H9 (cell line): ENCODE data around the gene DBR1. TPM values are rescaled to one million over a fixed set of nuclear protein-coding genes. Genes with fewer than 3 reads are reported as not detected.
"Not testable (repeated sequence)": the region's sequence is repeated elsewhere in the genome, so short reads cannot be mapped to it uniquely, and the experiment has no call there.

Source experiments
- DNase-seq: peaks from one replicate; pipeline ENCODE4 v3.0.0-alpha.2; 2017
- H2AFZ ChIP-seq: one replicate; pipeline ENCODE4 v1.6.1; 2013; ENCODE audit warnings: mild to moderate bottlenecking, low read length, control low read depth, moderate library complexity
- H2AK5ac ChIP-seq: 2 replicates; pipeline ENCODE4 v1.6.1; 2013; ENCODE audit warnings: low read length, control low read depth, mixed read lengths; ENCODE audit not compliant: insufficient read length
- H2BK120ac ChIP-seq: one replicate; pipeline ENCODE4 v1.6.1; 2013; ENCODE audit warnings: low read depth, mild to moderate bottlenecking, low read length, control low read depth, inconsistent platforms; ENCODE audit not compliant: poor library complexity, severe bottlenecking
- H2BK12ac ChIP-seq: 2 replicates; pipeline ENCODE4 v1.6.1; 2013; ENCODE audit warnings: low read length, control low read depth, mixed read lengths, low read depth; ENCODE audit not compliant: insufficient read length
- H2BK15ac ChIP-seq: 2 replicates; pipeline ENCODE4 v1.6.1; 2013; ENCODE audit warnings: low read depth, low read length, control low read depth
- H2BK20ac ChIP-seq: one replicate; pipeline ENCODE4 v1.6.1; 2013; ENCODE audit warnings: low read depth, mild to moderate bottlenecking, low read length, control low read depth, inconsistent platforms; ENCODE audit not compliant: poor library complexity, severe bottlenecking
- H2BK5ac ChIP-seq: 2 replicates; pipeline ENCODE4 v1.6.1; 2013; ENCODE audit warnings: low read length, control low read depth, mixed read lengths; ENCODE audit not compliant: insufficient read length
- H3K14ac ChIP-seq: 2 replicates; pipeline ENCODE4 v1.6.1; 2013; ENCODE audit warnings: low read length, control low read depth; ENCODE audit not compliant: insufficient read depth
- H3K18ac ChIP-seq: 2 replicates; pipeline ENCODE4 v1.6.1; 2013; ENCODE audit warnings: low read depth, mild to moderate bottlenecking, mixed read lengths, low read length, control low read depth; ENCODE audit not compliant: insufficient read length
- H3K23ac ChIP-seq: 2 replicates; pipeline ENCODE4 v1.6.1; 2013; ENCODE audit warnings: low read length, control low read depth, mixed read lengths, low read depth; ENCODE audit not compliant: insufficient read length
- H3K23me2 ChIP-seq: 2 replicates; pipeline ENCODE4 v1.6.1; 2013; ENCODE audit warnings: low read depth, mild to moderate bottlenecking, mixed read lengths, low read length, control low read depth; ENCODE audit not compliant: insufficient read length, poor library complexity, severe bottlenecking
- H3K27ac ChIP-seq: 2 replicates; pipeline ENCODE4 v1.5.1; 2013; ENCODE audit warnings: low read length, control low read depth, mixed read lengths, low read depth; ENCODE audit not compliant: insufficient read length
- H3K27me3 ChIP-seq: 2 replicates; pipeline ENCODE4 v1.6.1; 2013; ENCODE audit warnings: low read length, control low read depth, inconsistent platforms; ENCODE audit not compliant: insufficient read depth
- H3K4ac ChIP-seq: 2 replicates; pipeline ENCODE4 v1.6.1; 2013; ENCODE audit warnings: low read depth, mild to moderate bottlenecking, control low read depth, inconsistent platforms, low read length, moderate library complexity
- H3K4me1 ChIP-seq: 2 replicates; pipeline ENCODE4 v1.6.1; 2013; ENCODE audit warnings: low read length, control low read depth, inconsistent platforms; ENCODE audit not compliant: insufficient read depth
- H3K4me2 ChIP-seq: 2 replicates; pipeline ENCODE4 v1.6.1; 2013; ENCODE audit warnings: low read length, control low read depth, mixed read lengths; ENCODE audit not compliant: insufficient read length, insufficient read depth
- H3K56ac ChIP-seq: 2 replicates; pipeline ENCODE4 v1.6.1; 2013; ENCODE audit warnings: low read depth, mild to moderate bottlenecking, mixed read lengths, low read length, control low read depth; ENCODE audit not compliant: insufficient read length
- H3K79me1 ChIP-seq: 2 replicates; pipeline ENCODE4 v1.6.1; 2013; ENCODE audit warnings: low read depth, mild to moderate bottlenecking, moderate library complexity, low read length, control low read depth, inconsistent platforms; ENCODE audit not compliant: insufficient read depth, poor library complexity, severe bottlenecking
- H3K79me2 ChIP-seq: 2 replicates; pipeline ENCODE4 v1.6.1; 2013; ENCODE audit warnings: low read length, control low read depth, inconsistent platforms; ENCODE audit not compliant: insufficient read depth
- H3K9ac ChIP-seq: 2 replicates; pipeline ENCODE4 v1.6.1; 2013; ENCODE audit warnings: low read length, control low read depth, mixed read lengths; ENCODE audit not compliant: insufficient read length; ENCODE audit errors: extremely low read depth
- H3K9me3 ChIP-seq: one replicate; pipeline ENCODE4 v1.6.1; 2013; ENCODE audit warnings: low read depth, low read length, inconsistent platforms; ENCODE audit not compliant: control insufficient read depth
- H3T11ph ChIP-seq: one replicate; pipeline ENCODE4 v1.6.1; 2013; ENCODE audit warnings: mild to moderate bottlenecking, low read length, control low read depth, inconsistent platforms
- H4K20me1 ChIP-seq: one replicate; pipeline ENCODE4 v1.6.1; 2013; ENCODE audit not compliant: control insufficient read depth, insufficient read length, insufficient read depth
- H4K5ac ChIP-seq: 2 replicates; pipeline ENCODE4 v1.6.1; 2013; ENCODE audit warnings: low read depth, mild to moderate bottlenecking, mixed read lengths, low read length, control low read depth; ENCODE audit not compliant: insufficient read length
- H4K8ac ChIP-seq: replicated peaks from 2 replicates; pipeline ENCODE4 v1.6.1; 2013; ENCODE audit warnings: low read length, control low read depth, mixed read lengths, low read depth; ENCODE audit not compliant: insufficient read length
- H4K91ac ChIP-seq: 2 replicates; pipeline ENCODE4 v1.6.1; 2013; ENCODE audit warnings: low read depth, mild to moderate bottlenecking, moderate library complexity, mixed read lengths, low read length, control low read depth; ENCODE audit not compliant: insufficient read length
- H3K27ac Mint-ChIP-seq, 3 experiments: 2 replicates in 2 of 3; 3 replicates in 1 of 3; pipeline ENCODE4 v1.8.0; 2020 to 2021; ENCODE audit warnings: mixed read lengths in 3 of 3, mild to moderate bottlenecking in 1 of 3, moderate library complexity in 1 of 3
- H3K27me3 Mint-ChIP-seq: 2 replicates; pipeline ENCODE4 v1.8.0; 2021; ENCODE audit warnings: low read depth, mild to moderate bottlenecking, moderate library complexity, mixed read lengths
- H3K36me3 Mint-ChIP-seq, 3 experiments: 2 replicates in 2 of 3; 3 replicates in 1 of 3; pipeline ENCODE4 v1.8.0; 2020 to 2021; ENCODE audit warnings: low read depth in 3 of 3, mixed read lengths in 3 of 3; ENCODE audit not compliant: insufficient read depth in 1 of 3
- H3K4me1 Mint-ChIP-seq, 2 experiments: 2 replicates each; pipeline ENCODE4 v1.8.0; 2020; ENCODE audit warnings: mixed read lengths in 2 of 2
- H3K4me3 Mint-ChIP-seq, 2 experiments: 2 replicates in 1 of 2; 3 replicates in 1 of 2; pipeline ENCODE4 v1.8.0; 2020 to 2021; ENCODE audit warnings: mild to moderate bottlenecking in 2 of 2, mixed read lengths in 2 of 2, moderate library complexity in 1 of 2
- H3K9me3 Mint-ChIP-seq, 2 experiments: 2 replicates in 1 of 2; 3 replicates in 1 of 2; pipeline ENCODE4 v1.8.0; 2020; ENCODE audit warnings: mild to moderate bottlenecking in 2 of 2, mixed read lengths in 2 of 2, moderate library complexity in 1 of 2
- WGBS: extraction: QIAGEN DNeasy Blood & Tissue Kit; methylation state at CpG from one replicate; pipeline ENCODE4 v1.1.7; 2013; ENCODE audit warnings: missing lambda C conversion rate, low lambda C conversion rate, mixed read lengths; ENCODE audit not compliant: insufficient read length; ENCODE audit errors: extremely low coverage; 5-methylcytosine and 5-hydroxymethylcytosine counted together
- total RNA-seq: library from RNA; stranded (reverse); gene quantifications from 2 replicates; pipeline ENCODE4 v1.2.1, GENCODE V29; 2021
- TF ChIP-seq, protein P1 (sequence below): fragments of 200-600 bp; sonication (generic); conservative IDR thresholded peaks from 3 replicates; pipeline ENCODE4 v1.8.0; 2021; ENCODE audit warnings: antibody characterized with exemption, mild to moderate bottlenecking

The DBR1 gene
- total RNA-seq, 1 experiment from 2014 or later = 21.6 TPM

DNA sequence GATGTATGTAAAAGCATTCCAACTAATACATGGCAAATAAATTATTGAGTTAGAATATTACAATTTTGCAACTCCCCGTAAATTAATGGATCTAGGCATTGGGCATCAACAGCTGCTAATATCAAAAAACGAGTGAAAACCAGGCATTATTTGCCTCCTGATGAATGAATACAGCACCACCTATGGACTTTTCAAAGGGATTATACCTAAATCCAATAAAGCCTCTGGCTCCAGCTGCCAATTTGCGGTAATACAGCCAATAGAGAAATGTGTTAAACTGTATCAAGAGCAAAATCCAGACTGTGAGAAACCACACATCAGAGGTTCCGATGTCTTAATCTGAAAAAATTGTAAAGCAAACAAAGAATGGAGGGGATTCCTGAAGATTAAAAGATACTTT is 26.2 kb downstream of the DBR1 start:
- H3K27me3 ChIP-seq = no peaks in the 10 kb centered on the region
- H3K18ac ChIP-seq = no peak overlapping the region
- no peak overlapping the region for H3K27ac ChIP-seq
- no peak overlapping the region for H2AK5ac ChIP-seq
- Mint-ChIP-seq H3K27me3 (peaks cover under 1% of the 10 kb centered on the region; the same call in 1 of the 2 replicates), H3K4me3 (no peak overlapping the region), H3K27ac (no peak overlapping the region), H3K9me3 (peaks cover 4 to 5% of the 10 kb centered on the region in 2 experiments; a peak in 3 of 5 replicates), H3K36me3 (no peaks in the 10 kb centered on the region; a peak in 3 of 7 replicates), H3K4me1 (no peaks in the 10 kb centered on the region)
- no peak overlapping the region for H3T11ph ChIP-seq
- no peak overlapping the region for H2BK5ac ChIP-seq
- no peak overlapping the region for H4K5ac ChIP-seq
- H3K4me2 ChIP-seq = no peak overlapping the region
- H3K9me3 ChIP-seq = no peaks in the 10 kb centered on the region
- H4K8ac ChIP-seq = no peak overlapping the region
- H2BK15ac ChIP-seq = no peak overlapping the region
- no peak overlapping the region for H4K91ac ChIP-seq
- no peak overlapping the region for H3K14ac ChIP-seq
- no peak overlapping the region for H3K9ac ChIP-seq
- no peaks in the 10 kb centered on the region for H3K4me1 ChIP-seq
- DNase-seq = no peak
- TF ChIP-seq, protein P1, sequence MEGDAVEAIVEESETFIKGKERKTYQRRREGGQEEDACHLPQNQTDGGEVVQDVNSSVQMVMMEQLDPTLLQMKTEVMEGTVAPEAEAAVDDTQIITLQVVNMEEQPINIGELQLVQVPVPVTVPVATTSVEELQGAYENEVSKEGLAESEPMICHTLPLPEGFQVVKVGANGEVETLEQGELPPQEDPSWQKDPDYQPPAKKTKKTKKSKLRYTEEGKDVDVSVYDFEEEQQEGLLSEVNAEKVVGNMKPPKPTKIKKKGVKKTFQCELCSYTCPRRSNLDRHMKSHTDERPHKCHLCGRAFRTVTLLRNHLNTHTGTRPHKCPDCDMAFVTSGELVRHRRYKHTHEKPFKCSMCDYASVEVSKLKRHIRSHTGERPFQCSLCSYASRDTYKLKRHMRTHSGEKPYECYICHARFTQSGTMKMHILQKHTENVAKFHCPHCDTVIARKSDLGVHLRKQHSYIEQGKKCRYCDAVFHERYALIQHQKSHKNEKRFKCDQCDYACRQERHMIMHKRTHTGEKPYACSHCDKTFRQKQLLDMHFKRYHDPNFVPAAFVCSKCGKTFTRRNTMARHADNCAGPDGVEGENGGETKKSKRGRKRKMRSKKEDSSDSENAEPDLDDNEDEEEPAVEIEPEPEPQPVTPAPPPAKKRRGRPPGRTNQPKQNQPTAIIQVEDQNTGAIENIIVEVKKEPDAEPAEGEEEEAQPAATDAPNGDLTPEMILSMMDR = no peak
- no peak overlapping the region for H3K4ac ChIP-seq
- no peak overlapping the region for H3K56ac ChIP-seq
- H4K20me1 ChIP-seq = no peaks in the 10 kb centered on the region
- H2BK120ac ChIP-seq = no peak overlapping the region
- H3K23ac ChIP-seq = no peak overlapping the region
- no peak overlapping the region for H2BK20ac ChIP-seq
- no peak overlapping the region for H2AFZ ChIP-seq
- no CpG with 5 or more reads among the region's 4 CpGs for WGBS
- no peak overlapping the region for H2BK12ac ChIP-seq
- H3K23me2 ChIP-seq = no peaks in the 10 kb centered on the region
- H3K79me1 ChIP-seq = no peaks in the 10 kb centered on the region
- no peaks in the 10 kb centered on the region for H3K79me2 ChIP-seq

DNA sequence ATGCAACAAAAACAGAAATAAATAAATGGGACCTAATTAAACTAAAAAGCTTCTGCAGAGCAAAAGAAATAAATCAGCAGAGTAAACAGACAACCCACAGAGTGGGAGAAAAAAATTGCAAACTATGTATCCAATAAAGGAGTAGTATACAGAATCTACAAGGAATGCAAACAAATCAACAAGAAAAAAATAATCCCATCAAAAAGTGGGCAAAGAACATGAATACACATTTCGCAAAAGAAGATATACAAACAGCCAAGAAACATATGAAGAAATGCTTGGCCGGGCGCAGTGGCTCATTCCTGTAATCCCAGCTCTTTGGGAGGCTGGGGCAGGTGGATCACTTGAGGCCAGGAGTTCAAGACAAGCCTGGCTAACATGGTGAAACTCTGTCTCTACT is 32.5 kb downstream of the DBR1 start:
- not testable (repeated sequence) for H2AFZ ChIP-seq, H3K27ac ChIP-seq, DNase-seq, H3K4me1 ChIP-seq, H2BK15ac ChIP-seq, H3K14ac ChIP-seq, H3K9ac ChIP-seq, H2BK12ac ChIP-seq, H4K8ac ChIP-seq, H3K56ac ChIP-seq, H3K4me3 Mint-ChIP-seq, H4K91ac ChIP-seq, H3T11ph ChIP-seq, H3K27me3 Mint-ChIP-seq, H3K18ac ChIP-seq, H3K4me2 ChIP-seq, H2BK20ac ChIP-seq, H3K27ac Mint-ChIP-seq, H3K9me3 ChIP-seq, H3K79me1 ChIP-seq, H3K9me3 Mint-ChIP-seq, H2AK5ac ChIP-seq, H3K4me1 Mint-ChIP-seq, H3K23ac ChIP-seq, H4K5ac ChIP-seq, H3K79me2 ChIP-seq, H2BK120ac ChIP-seq, H4K20me1 ChIP-seq, H3K27me3 ChIP-seq, H3K4ac ChIP-seq, H3K36me3 Mint-ChIP-seq, H2BK5ac ChIP-seq, H3K23me2 ChIP-seq
- no CpG with 5 or more reads among the region's 3 CpGs for WGBS
